Measurements from ENCODE around the gene MLLT10. TPM values are rescaled to one million over a fixed set of nuclear protein-coding genes. Genes with fewer than 3 reads are reported as not detected.
"Not testable (repeated sequence)": the region's sequence is repeated elsewhere in the genome, so short reads cannot be mapped to it uniquely, and the experiment has no call there.

The MLLT10 gene
- total RNA-seq, 1 donor from 2014 or later = 50.6 TPM

- no peaks in the 10 kb centered on the region for H3K27me3 Mint-ChIP-seq (ENCODE audit: unreplicated experiment)
- TF ChIP-seq, protein P1, sequence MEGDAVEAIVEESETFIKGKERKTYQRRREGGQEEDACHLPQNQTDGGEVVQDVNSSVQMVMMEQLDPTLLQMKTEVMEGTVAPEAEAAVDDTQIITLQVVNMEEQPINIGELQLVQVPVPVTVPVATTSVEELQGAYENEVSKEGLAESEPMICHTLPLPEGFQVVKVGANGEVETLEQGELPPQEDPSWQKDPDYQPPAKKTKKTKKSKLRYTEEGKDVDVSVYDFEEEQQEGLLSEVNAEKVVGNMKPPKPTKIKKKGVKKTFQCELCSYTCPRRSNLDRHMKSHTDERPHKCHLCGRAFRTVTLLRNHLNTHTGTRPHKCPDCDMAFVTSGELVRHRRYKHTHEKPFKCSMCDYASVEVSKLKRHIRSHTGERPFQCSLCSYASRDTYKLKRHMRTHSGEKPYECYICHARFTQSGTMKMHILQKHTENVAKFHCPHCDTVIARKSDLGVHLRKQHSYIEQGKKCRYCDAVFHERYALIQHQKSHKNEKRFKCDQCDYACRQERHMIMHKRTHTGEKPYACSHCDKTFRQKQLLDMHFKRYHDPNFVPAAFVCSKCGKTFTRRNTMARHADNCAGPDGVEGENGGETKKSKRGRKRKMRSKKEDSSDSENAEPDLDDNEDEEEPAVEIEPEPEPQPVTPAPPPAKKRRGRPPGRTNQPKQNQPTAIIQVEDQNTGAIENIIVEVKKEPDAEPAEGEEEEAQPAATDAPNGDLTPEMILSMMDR (IDR thresholded peaks at IDR 0.05; ENCODE audit: unreplicated experiment) = no peak
- H3K36me3 Mint-ChIP-seq (ENCODE audit: low read depth, unreplicated experiment) = peaks cover 6% of the 10 kb centered on the region
- H3K27ac Mint-ChIP-seq (ENCODE audit: unreplicated experiment) = no peak overlapping the region
- H3K4me1 Mint-ChIP-seq (ENCODE audit: unreplicated experiment) = peaks cover 6% of the 10 kb centered on the region
- H3K9me3 Mint-ChIP-seq (ENCODE audit: unreplicated experiment) = no peaks in the 10 kb centered on the region
- no peak for DNase-seq (ENCODE audit: low spot score)
- no peak overlapping the region for H3K4me3 Mint-ChIP-seq (ENCODE audit: unreplicated experiment)
Measured at GRCh38 chr10:21584834-21585530, 51.0 kb downstream of the MLLT10 start.

- H3K9me3 Mint-ChIP-seq (ENCODE audit: unreplicated experiment) = no peaks in the 10 kb centered on the region
- no peak overlapping the region for H3K4me3 Mint-ChIP-seq (ENCODE audit: unreplicated experiment)
- H3K27me3 Mint-ChIP-seq (ENCODE audit: unreplicated experiment) = no peaks in the 10 kb centered on the region
- peaks cover 10% of the 10 kb centered on the region for H3K36me3 Mint-ChIP-seq (ENCODE audit: low read depth, unreplicated experiment)
- H3K27ac Mint-ChIP-seq (ENCODE audit: unreplicated experiment) = no peak overlapping the region
- TF ChIP-seq, protein P1 (IDR thresholded peaks at IDR 0.05; ENCODE audit: unreplicated experiment) = no peak
- peaks cover 6% of the 10 kb centered on the region for H3K4me1 Mint-ChIP-seq (ENCODE audit: unreplicated experiment)
- DNase-seq (ENCODE audit: low spot score) = no peak
Measured at GRCh38 chr10:21587391-21587790, 53.4 kb downstream of the MLLT10 start.

DNA sequence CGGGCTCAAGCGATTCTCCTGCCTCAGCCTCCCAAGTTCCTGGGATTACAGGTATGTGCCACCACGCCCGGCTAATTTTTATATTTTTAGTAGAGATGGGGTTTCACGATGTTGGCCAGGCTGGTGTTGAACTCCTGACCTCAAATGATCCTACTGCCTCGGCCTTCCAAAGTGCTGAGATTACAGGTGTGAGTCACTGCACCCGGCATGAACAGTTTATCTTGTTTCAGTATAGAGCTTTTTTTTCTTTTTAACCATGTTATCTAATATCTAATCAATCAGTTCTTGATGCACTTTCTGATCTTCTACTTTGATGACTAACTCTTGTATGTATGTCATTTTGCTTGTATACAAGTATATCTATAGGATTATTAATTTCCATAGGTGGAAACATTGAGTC is 54.1 kb downstream of the MLLT10 start:
- H3K36me3 Mint-ChIP-seq (ENCODE audit: low read depth, unreplicated experiment); H3K4me3 Mint-ChIP-seq (ENCODE audit: unreplicated experiment); H3K27ac Mint-ChIP-seq (ENCODE audit: unreplicated experiment): not testable (repeated sequence)

GRCh38 chr10:21593986-21594385 is 60.0 kb downstream of the MLLT10 start:
- H3K4me1 Mint-ChIP-seq (ENCODE audit: unreplicated experiment) = no peaks in the 10 kb centered on the region
- TF ChIP-seq, protein P1 (IDR thresholded peaks at IDR 0.05; ENCODE audit: unreplicated experiment) = no peak
- no peak overlapping the region for H3K27ac Mint-ChIP-seq (ENCODE audit: unreplicated experiment)
- H3K9me3 Mint-ChIP-seq (ENCODE audit: unreplicated experiment) = no peaks in the 10 kb centered on the region
- DNase-seq (ENCODE audit: low spot score) = no peak
- peaks cover 2% of the 10 kb centered on the region for H3K27me3 Mint-ChIP-seq (ENCODE audit: unreplicated experiment)
- no peak overlapping the region for H3K4me3 Mint-ChIP-seq (ENCODE audit: unreplicated experiment)
- peaks cover 4% of the 10 kb centered on the region for H3K36me3 Mint-ChIP-seq (ENCODE audit: low read depth, unreplicated experiment)

More for the DNA sequence above, 54.1 kb downstream of the MLLT10 start:
- H3K27me3 Mint-ChIP-seq (ENCODE audit: unreplicated experiment); H3K9me3 Mint-ChIP-seq (ENCODE audit: unreplicated experiment); DNase-seq (ENCODE audit: low spot score); H3K4me1 Mint-ChIP-seq (ENCODE audit: unreplicated experiment): not testable (repeated sequence)

DNA sequence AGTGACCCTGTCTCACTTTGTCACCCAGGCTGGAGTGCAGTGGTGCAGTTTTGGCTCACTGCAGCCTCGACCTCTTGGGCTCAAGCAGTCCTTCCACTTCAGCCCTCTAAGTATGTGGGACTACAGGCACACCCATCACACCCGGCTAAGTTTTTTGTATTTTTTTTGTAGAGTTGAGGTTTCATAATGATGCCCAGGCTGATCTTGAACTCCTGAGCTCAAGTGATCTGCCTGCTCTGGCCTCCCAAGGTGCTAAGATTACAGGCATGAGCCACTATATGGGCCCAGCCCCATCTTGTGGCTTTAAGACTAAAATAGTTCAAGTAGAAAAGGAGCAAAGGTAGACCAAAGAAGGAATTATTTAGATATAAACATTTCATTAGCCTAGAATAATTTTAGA is 65.5 kb downstream of the MLLT10 start:
- peaks cover 9% of the 10 kb centered on the region for H3K36me3 Mint-ChIP-seq (ENCODE audit: low read depth, unreplicated experiment)
- DNase-seq (ENCODE audit: low spot score) = no peak
- H3K4me3 Mint-ChIP-seq (ENCODE audit: unreplicated experiment) = no peak overlapping the region
- peaks cover 2% of the 10 kb centered on the region for H3K27me3 Mint-ChIP-seq (ENCODE audit: unreplicated experiment)
- no peaks in the 10 kb centered on the region for H3K9me3 Mint-ChIP-seq (ENCODE audit: unreplicated experiment)
- H3K27ac Mint-ChIP-seq (ENCODE audit: unreplicated experiment) = peak overlapping the region; percentile 20
- TF ChIP-seq, protein P1 (IDR thresholded peaks at IDR 0.05; ENCODE audit: unreplicated experiment) = no peak
- H3K4me1 Mint-ChIP-seq (ENCODE audit: unreplicated experiment) = peaks cover 4% of the 10 kb centered on the region
